UCSD-AML1 (cell line): Measurements from ENCODE around the gene SBK1.

Source experiments
- DNase-seq: peaks from one replicate; lab custom pipeline; 2025; ENCODE audit not compliant: unreplicated experiment; lab: John Stamatoyannopoulos, UW

SBK1 gene

GRCh38 chr16:28280881-28281836 lies 11.2 kb upstream of the SBK1 start:
- no peak for DNase-seq

GRCh38 chr16:28282045-28282444 lies 10.3 kb upstream of the SBK1 start:
- DNase-seq = no peak

- no peak for DNase-seq
Observed at GRCh38 chr16:28283173-28283572, 9.2 kb upstream of the SBK1 start.

- DNase-seq = no peak
Observed at GRCh38 chr16:28283798-28284577, 8.3 kb upstream of the SBK1 start.

- no peak for DNase-seq
Observed at GRCh38 chr16:28285649-28286048, 6.7 kb upstream of the SBK1 start.

- no peak for DNase-seq
Observed at GRCh38 chr16:28288114-28288513, 4.2 kb upstream of the SBK1 start.

- no peak for DNase-seq
Observed at GRCh38 chr16:28289048-28289447, 3.3 kb upstream of the SBK1 start.

- DNase-seq = no peak
Observed at GRCh38 chr16:28289939-28290858, 2.1 kb upstream of the SBK1 start.

- DNase-seq = no peak
Observed at GRCh38 chr16:28290859-28291254, 1.5 kb upstream of the SBK1 start.

- no peak for DNase-seq
Observed at GRCh38 chr16:28292731-28293600, 641 bp downstream of the SBK1 start.

- no peak for DNase-seq
Observed at GRCh38 chr16:28293601-28293960, 1.3 kb downstream of the SBK1 start.

GRCh38 chr16:28294201-28294600 lies 1.9 kb downstream of the SBK1 start:
- DNase-seq = no peak

- DNase-seq = no peak
Observed at GRCh38 chr16:28295276-28295675, 3.0 kb downstream of the SBK1 start.

GRCh38 chr16:28297308-28297707 lies 5.0 kb downstream of the SBK1 start:
- DNase-seq = no peak

- DNase-seq = no peak
Observed at GRCh38 chr16:28297784-28298510, 5.6 kb downstream of the SBK1 start.

- DNase-seq = no peak
Observed at GRCh38 chr16:28298511-28298878, 6.2 kb downstream of the SBK1 start.

GRCh38 chr16:28300327-28300726 lies 8.0 kb downstream of the SBK1 start:
- DNase-seq = no peak

- no peak for DNase-seq
Observed at GRCh38 chr16:28301154-28301553, 8.8 kb downstream of the SBK1 start.

- DNase-seq = no peak
Observed at GRCh38 chr16:28301620-28302019, 9.3 kb downstream of the SBK1 start.

- no peak for DNase-seq
Observed at GRCh38 chr16:28303132-28303531, 10.8 kb downstream of the SBK1 start.
